Hepatic stellate cell (primary cell): ENCODE measurements around the gene IL1RAPL1.

ENCODE experiments used
- DNase-seq: peaks from one replicate; pipeline ENCODE4 v3.0.0; 2011; ENCODE audit warnings: low spot score

The IL1RAPL1 gene

DNA sequence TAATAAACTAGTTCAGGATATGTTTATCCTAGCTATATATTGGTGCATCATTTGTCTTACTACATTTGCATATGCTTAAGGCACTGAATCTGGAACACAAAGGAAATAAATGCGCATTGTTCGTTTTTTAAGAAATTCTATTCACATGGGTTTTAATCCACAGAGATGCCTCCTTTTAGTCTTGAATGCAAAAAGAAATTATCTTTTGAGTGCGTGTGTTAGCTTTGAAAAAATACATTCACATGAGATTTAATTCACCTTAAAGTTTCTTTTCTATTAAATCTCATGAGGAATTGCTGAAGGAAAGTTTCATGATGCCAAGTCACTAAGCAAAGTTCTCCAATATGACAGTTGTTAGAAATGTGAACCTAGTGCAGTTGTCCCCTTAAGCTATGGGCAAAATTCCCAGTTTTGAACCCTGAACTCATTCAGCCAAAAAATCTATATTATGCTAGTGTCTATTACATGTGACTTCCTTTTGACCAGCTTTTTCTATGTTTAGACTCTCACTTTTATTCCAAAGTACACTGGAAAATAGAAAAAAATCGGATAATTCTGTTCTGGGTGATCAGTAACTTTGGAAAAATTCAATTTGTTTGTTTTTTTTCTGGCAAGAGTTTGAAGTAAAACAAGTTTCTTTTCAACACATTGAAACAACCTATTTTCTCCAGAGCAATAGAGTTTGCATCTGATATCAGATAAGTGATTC, 1201.9 kb downstream of the IL1RAPL1 start:
- no peak for DNase-seq

GRCh38 chrX:29792335-29792734, 1205.1 kb downstream of the IL1RAPL1 start:
- DNase-seq: no peak

- no peak for DNase-seq
These were observed 1209.9 kb downstream of the IL1RAPL1 start for GRCh38 chrX:29797156-29797555.

- no peak for DNase-seq
These were observed 1211.2 kb downstream of the IL1RAPL1 start for GRCh38 chrX:29798469-29798868.

- no peak for DNase-seq
These were observed 1225.9 kb downstream of the IL1RAPL1 start for GRCh38 chrX:29813174-29813573.

- no peak for DNase-seq
These were observed 1237.1 kb downstream of the IL1RAPL1 start for GRCh38 chrX:29824176-29824906.

DNA sequence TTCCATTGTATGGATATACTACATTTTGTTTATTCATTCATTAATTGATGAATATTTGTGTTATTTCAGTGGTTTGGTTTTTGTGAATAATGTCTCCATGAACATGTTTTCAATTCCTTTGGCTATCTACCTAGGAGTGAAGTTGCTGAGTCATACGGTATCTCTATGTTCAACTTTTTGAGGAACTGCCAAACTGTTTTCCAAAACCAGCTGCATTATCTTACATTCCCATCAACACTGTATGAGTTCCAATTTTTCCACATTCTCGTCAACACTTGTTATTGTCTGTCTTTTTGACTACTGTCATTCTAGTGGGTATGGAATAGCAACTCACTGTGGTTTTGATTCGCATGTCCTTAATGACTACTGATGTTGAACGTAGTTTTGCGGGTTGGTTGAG, 1239.5 kb downstream of the IL1RAPL1 start:
- DNase-seq: no peak

DNA sequence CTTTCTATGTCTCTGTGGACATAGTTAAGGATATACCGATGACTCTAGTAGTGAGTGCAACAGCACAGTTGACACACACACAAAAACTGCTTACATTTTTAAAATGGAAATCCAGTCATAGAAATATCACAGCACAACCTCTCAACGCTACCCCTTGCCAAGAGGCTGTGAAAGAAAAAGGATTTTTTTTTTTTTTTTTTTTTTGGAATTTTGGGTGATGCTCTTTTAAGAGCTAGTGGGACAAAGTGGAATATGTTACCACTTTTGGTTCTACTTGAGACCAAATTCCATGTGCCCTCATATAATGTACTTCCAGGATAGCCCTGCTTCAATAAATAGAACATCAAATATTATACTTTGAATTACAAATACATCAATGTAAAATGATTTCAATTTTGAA, 1247.1 kb downstream of the IL1RAPL1 start:
- no peak for DNase-seq

- no peak for DNase-seq
These were observed 1247.5 kb downstream of the IL1RAPL1 start for GRCh38 chrX:29834764-29835163.

- no peak for DNase-seq
These were observed 1254.5 kb downstream of the IL1RAPL1 start for GRCh38 chrX:29841750-29842149.

- no peak for DNase-seq
These were observed 1255.3 kb downstream of the IL1RAPL1 start for GRCh38 chrX:29842552-29842951.

- DNase-seq: no peak
These were observed 1264.8 kb downstream of the IL1RAPL1 start for GRCh38 chrX:29851857-29852605.

DNA sequence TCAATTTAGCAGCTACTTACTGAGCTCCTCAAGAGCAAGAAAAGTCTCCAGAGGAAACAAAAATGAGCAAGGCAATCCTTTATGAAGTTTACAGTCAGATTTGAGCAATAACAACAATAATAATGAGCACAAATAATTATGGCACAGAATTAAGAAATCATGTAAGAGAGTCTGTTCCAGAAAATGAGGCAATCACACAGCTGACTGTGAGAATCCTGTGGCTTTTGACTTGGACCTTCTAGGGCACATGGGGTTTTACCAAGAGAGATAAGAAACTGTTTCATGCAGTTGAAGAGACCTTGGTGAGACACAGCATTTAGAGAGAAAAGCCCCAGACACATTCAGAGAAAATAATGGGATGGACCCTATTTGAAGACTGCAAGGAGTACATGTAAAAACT, 1265.5 kb downstream of the IL1RAPL1 start:
- DNase-seq: no peak

GRCh38 chrX:29858714-29859113, 1271.5 kb downstream of the IL1RAPL1 start:
- DNase-seq: no peak

DNA sequence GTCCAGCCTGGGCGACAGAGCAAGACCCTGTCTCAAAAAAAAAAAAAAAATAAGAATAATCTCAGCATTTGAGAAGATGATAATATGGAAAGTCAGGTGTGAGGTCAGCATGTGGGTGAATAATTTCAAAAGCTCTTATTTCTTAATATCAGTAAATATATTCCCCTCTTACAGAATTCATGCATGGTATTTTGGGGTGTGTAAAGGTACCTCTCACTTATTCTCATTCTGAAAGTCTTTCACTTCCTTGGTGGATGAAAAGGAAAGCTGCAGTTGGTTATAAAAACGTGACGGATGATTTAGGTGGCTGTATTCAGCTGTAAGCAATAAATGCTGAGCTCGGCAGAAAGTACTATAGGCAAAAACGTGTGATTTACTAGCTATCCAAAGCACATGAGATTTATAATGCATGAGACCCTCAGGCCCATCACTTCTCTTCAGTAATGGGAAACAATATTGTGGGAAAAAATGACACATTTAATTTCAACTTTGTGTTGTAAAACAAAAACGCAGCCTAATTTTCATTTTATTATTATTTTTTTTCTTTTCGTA, 1275.0 kb downstream of the IL1RAPL1 start:
- DNase-seq: no peak

DNA sequence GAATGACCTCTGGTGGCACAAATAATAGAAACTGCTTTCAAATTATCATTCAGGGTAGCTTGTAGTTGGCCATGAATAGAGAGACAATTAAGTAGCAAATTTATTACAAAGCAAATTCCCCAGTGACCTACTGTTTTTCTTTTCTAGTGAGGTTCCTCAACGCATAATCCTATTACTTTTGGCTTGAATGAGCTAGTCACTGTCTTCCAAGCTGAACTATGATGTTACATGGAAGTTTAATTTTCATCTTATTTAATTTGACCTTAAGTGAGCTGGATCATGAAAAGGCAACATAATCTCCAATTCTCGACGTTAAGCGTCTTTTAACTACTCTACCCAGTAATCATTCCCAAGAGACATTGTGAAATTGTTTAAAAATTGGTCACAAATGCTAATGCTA, 1280.7 kb downstream of the IL1RAPL1 start:
- DNase-seq: no peak

GRCh38 chrX:29869837-29870236, 1282.6 kb downstream of the IL1RAPL1 start:
- no peak for DNase-seq

- no peak for DNase-seq
These were observed 1283.4 kb downstream of the IL1RAPL1 start for GRCh38 chrX:29870608-29871007.

DNA sequence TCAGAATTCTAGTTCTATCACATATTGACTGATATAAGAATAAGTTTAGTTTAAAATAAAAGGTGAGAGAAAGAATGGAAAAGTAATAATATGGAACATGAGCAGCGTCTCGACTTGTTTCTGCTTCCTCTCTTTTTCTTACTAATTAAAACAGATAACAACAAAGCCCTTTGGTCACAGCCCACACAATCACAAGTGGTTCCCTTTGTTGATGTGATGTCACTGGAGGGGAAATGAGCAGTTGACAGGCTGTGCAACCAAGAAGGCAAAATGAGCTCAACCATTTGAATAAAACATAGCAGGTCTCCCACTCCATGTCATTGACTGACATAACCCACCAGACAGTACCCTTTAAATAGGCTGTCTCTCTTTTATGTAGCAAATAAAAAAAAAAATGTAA, 1285.6 kb downstream of the IL1RAPL1 start:
- no peak for DNase-seq

DNA sequence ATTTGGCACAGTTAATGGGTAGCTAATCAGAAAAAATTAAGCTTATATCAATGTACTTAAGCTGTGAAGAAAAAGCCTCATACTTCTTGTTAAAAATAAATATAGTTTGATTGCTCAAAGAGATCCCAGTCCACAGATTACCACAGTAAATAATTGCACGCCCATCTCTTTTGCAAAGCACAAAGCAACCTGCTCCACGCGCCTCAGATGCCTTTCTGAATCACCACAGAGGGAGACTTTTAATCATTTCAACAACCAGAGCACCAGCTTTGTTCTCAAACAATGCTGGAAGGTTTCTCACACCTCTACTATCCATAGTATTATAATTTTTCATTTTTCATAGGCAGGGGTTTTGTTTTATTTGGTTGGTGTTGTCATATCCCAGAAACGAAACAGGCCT, 1289.5 kb downstream of the IL1RAPL1 start:
- no peak for DNase-seq

- no peak for DNase-seq
These were observed 1293.7 kb downstream of the IL1RAPL1 start for GRCh38 chrX:29880977-29881376.

DNA sequence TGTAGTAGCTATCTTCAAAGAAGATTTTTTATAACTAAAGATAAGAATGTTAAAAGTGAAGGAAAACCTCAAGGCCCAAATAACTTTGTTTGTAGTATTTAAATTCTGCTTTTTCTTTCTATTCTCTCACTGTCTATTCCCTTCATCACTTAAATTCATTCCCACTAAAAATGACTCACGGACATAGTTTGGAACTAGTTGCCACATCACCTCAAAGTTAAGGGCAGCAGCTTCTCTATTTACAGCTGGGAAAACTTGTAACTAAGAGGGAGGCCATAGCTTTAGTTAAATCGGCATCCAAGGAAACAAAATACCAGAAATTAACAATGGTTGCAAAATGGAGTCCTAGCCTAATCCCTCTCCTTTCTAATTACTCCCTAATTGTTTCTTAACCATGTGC, 1302.8 kb downstream of the IL1RAPL1 start:
- no peak for DNase-seq
